Activated CD4-positive, alpha-beta T cell treated with anti-CD3 and anti-CD28 coated beads for 24 hours (primary cell): ENCODE data around the gene RPS19BP1.
A peak's percentile ranks its signal among the peaks of the same experiment; 100 is the strongest.

Experiments used
- DNase-seq, 2 donors: peaks; one replicate each; pipeline ENCODE4 v3.0.0-alpha.2; 2020; ENCODE audit warnings: low read depth in 2 of 2

RPS19BP1 gene, protein sequence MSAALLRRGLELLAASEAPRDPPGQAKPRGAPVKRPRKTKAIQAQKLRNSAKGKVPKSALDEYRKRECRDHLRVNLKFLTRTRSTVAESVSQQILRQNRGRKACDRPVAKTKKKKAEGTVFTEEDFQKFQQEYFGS

DNA sequence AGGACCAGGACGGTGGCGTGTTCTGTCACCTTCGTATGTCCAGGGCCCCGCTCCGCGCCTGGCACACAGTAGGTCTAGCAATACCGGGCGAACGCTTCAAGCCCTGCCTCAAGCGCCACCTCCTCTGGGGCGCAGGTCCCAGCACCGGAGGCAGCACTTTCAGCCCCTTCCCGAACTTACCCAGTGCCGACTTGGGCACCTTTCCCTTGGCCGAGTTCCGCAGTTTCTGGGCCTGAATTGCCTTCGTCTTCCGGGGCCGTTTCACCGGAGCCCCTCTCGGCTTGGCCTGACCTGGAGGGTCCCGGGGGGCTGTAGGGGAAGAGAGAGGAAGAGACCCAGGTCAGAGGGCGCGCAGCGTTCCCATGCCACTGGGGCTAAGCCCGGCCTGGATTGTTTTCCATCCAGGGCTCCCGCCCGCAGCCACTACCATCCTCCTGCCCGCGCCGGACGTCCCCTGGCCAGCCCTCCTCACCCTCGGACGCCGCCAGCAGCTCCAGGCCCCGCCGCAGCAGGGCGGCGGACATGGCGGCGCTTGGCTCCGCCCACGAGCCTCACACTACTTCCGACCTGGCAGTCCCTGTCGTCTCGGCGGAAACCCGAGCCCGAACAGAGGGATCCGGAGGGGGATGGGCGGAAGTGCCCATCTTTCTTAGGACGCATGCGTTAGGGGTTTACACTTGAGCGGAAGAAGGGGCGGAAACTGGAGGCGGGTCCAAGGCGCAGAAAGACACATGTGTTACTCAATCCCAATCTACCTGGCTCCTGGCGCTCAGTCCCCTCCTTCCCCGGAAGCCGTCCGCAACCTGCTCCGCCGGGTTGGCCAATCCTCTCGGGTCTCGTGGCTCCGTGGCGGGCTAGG lies at the start of gene RPS19BP1:
Gene RPS19BP1 (minus strand): TSS at position 534 of the 859 bp plus-strand sequence. CDS start 10 bp downstream, at position 524.
- DNase-seq, result peak; percentile 99

DNA sequence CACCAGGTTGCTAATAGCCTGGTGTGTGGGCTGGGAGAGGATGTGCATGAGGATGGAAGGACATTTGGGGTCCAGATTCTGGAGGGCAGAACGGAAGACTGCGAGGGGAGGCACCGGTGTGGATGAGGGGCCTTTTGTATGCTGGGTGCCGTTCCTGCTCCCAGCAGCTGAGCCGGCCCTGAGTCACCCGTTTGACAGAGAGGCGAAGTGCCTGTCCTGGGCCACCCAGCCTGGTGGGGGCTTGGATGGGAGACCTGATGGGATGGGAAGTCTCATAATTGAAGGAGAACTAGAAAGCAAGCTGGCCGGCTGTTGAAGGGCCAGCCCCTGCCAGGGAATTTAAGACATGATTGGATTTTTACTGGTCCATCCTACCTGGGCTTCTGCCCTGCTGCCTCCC lies 48.8 kb upstream of the RPS19BP1 start:
- no peak for DNase-seq

DNA sequence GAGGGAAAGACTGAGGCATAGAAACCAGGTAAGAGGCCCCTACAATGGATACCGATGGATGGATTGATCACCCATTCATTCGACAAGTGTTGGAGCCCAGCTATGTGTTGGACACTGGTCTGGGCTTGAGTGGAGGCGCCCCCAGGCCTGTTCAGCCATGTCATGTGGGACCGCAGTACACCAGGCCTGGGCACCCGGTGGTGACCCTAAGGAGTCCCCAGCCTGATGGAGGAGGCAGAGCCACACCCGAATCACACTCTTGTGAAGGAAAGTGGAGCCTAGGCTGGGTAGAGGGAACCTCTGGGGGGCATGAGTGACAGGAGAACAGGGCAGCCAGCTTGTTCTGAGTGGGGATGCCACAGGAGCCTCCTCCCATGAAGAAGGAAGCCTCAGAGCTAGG lies 48.2 kb upstream of the RPS19BP1 start:
- no peak for DNase-seq

DNA sequence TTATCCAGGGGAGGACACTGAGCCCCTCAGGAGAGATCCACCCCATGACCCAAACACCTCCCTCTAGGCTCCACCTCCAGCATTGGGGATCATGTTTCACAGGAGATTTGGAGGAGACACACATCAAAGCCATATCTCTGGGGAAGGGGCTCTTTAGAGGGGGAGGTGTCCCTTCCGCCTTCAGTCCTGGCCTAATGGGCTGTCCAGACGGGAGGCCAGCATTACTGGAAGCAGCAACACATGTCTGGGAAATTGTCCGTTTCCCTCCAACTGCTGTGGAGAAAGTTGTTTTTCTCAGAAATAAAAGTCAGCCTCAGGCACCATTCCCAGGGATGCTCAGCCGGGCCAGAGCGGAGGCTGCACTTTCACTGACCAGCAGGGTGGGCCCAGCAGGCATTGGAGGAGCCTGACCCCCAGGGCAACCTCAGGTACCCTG lies 47.5 kb upstream of the RPS19BP1 start:
- no peak for DNase-seq

DNA sequence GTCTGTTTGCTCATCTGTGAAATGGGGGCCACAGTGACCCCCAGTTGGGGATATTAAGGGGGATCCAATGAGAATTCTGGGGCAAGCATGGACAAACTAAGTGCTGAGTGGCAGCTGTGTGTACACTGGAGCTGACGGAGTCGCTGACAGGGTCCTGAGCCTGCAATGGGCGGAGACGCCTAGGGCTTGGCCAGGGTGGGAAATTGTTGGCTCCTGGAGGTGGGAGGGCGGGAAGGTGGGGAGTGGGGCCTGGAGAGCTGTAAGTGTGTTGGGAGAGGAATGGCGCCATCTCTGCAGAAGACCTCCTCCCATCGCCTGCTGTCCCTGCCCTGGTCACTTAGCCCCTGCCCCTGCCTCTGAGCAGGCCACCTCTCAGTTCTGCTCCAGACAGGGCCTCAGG lies 45.4 kb upstream of the RPS19BP1 start:
- no peak for DNase-seq

DNA sequence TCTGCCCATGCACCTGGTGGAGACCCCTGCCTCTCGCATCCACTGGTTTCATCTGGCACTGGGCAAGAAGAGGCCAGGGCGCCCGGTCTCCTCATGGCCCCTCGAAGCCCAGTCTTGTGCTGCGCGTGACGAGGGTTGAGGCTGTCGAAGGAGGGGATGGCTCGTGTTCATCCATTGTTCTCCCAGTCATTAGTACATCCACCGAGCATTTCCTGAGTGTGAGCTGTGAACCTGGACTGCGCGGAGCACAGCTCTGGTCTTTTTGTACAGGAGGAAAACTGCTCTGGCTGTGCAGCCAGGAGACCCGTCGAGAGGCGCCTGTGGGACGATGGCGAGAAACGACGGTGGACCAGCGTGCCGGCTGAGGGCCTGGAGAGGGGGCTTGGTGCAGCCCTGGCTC lies 44.8 kb upstream of the RPS19BP1 start:
- DNase-seq, result no peak

DNA sequence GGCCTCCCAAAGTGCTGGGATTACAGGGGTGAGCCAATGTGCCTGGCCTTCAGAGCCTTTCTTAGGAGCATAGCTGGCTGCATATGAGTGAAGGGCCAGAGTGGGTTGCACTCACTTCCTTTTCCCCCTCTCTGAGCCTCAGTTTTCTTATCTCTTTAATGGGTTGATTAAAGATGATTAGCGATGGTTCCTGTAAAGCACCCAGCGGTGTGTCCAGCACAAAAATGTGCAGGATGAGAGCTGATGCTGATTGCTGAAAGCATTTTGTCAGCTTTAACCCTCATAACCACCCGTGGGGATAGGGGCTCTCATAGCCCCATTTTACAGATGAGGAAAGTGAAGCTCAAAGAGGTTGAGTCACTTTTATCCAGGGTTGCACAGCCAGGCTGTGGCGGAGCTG lies 43.5 kb upstream of the RPS19BP1 start:
- DNase-seq, result no peak

DNA sequence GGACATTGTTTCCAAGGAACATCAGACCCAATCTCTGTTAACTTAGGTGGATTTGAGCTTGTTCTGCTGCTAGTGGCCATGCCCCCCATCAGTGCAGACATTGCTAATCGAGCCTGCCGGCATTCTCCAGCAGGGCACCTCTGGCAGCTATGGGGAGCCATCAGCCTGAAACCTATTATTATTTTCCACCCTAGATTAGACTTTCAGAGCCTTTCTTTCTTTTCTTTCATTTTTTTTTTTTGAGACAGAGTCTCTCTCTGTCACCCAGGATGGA lies 42.9 kb upstream of the RPS19BP1 start:
- DNase-seq, result no peak

DNA sequence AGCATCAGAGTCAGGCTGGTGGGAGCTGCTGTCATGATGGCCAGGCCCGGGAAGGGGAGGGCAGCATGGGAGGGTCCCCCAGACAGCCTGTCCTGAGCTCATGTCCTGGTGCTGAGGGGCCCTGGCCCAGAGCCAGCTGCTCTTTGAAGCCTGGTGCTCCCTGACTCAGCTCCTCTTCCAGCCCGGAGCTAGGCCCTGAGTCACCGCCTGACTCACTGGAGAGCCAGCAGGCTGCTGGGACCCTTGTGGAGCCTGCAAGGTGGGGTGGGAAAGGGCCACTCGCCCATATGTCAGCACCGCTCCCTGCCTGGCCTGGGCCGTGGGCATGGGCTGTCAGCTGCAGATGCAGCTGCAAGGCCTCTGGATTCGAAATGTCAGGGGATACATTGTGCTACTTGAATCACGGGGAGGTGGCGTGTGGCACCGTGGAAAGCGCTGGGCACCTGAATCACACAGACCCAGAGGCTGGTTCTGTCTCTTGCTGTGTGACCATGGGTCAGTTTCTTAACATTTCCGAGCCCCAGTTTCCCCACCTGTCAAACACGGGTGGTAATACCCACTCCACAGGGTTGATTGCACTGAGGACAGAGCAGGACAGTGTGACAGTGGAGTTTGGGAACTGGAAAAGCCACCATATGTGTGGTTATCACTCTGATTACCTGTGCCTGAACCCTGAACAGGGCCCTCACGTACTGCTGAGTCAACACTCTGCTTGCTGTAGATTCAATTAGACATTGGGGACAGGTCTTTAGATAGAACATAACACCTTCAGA lies 42.4 kb upstream of the RPS19BP1 start:
- no peak for DNase-seq

DNA sequence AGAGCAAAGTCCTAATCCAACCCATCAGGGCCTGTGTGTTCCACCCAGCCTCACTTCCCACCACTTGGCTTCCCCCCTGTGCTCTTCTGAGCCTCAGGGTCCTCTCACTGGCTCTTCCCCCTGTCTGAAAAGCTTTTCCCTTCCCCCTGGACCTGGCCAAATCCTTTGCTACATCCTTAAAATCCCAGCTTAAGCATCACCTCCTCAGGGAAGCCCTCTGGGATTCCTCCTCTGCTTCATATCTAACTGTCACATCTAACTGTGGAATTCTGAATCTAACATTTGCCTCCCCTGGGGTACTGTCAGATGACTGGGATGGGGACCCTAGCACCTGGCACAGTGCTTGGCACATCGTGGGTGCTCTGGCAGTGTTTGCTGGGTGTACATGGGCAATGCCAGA lies 39.0 kb upstream of the RPS19BP1 start:
- no peak for DNase-seq

DNA sequence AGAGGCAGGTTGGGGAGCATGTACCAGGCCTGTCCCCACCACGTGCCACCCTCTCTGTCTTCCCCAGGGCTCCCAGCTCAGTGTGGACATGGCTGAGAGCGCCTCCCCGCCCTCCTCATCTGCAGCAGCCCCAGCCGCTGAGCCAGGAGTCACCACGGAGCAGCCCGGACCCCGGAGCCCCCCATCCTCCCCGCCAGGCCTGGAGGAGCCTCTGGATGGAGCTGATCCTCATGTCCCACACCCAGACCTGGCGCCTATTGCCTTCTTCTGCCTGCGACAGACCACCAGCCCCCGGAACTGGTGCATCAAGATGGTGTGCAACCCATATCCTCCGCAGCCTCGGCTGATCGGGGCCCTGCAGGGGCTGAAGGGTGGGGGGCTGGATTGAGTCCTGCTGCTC lies 38.1 kb upstream of the RPS19BP1 start, which contains the start of gene CACNA1I:
Gene CACNA1I (plus strand): TSS at position 89 of the 400 bp plus-strand sequence. CDS start 0 bp downstream, at position 89.
- DNase-seq, result no peak

DNA sequence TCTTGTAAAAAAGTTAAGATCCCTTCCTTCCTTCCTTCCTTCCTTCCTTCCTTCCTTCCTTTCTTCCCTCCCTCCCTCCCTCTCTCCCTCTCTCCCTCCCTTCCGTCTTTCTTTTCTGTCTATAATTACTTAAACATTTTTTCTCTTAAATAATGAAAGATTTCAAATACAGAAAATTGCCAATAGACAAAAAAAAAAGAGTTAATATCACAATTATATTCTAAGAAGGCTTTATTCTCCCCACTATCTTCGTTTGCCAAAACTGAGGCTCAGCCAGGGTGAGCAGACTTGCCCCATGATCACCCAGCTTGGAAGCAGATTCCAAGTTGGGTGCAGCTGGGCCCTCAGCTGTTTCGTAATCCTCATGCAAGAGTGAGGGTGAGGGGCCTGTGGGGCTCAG lies 37.7 kb upstream of the RPS19BP1 start:
- DNase-seq, result no peak

DNA sequence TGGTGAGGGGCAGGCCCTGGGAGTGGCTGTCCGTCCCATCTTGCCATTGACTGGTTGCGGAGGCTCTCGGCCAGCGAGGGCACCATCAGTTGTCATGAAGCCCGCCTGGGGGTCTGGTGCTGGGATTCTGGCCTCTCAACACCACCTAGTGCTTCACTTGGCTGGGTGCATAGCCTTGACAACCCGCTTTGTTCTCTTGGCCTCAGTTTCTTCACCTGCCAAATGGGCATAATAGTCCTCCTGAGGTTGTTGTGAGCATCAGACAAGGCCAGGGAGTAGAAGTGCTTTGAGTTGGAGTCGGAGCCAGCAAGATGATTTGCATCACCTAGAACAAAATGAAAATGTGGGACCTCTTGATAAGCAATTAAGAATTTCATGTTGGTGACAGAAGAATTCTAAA lies 36.5 kb upstream of the RPS19BP1 start:
- DNase-seq, result no peak

DNA sequence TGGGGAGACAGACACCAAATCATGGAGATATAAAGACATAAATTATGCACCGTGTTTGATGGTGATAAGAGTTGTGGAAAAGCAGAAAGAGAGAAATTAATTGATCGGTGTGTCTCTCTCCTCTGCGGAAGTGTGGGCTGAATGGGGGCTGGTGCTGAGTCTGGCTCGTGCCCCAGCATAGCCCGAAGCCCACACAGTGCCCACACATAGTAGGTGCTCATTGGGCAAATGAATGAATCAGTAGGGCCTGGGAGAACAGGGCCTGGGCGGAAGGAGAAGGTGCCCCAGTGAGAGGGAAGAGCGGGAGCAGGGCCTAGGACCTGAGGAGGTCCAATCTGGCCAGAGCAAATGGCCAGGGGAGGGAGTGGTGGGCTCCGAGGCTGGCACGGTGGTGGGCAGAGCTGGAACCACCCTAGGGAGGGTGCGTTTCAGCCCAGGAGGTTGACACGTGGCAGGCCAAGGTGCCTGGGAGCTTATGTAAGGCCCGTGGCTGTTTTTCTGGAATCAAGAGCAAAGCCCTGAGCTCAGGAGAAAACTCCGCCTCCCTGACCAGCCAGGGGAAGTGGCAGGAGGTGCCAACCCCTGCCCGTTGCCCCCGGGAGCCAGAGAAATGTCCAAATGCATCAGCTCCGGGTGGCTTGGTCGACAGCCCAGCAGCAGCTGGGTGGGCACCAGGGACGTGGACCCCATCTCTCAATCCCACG lies 35.9 kb upstream of the RPS19BP1 start:
- no peak for DNase-seq

DNA sequence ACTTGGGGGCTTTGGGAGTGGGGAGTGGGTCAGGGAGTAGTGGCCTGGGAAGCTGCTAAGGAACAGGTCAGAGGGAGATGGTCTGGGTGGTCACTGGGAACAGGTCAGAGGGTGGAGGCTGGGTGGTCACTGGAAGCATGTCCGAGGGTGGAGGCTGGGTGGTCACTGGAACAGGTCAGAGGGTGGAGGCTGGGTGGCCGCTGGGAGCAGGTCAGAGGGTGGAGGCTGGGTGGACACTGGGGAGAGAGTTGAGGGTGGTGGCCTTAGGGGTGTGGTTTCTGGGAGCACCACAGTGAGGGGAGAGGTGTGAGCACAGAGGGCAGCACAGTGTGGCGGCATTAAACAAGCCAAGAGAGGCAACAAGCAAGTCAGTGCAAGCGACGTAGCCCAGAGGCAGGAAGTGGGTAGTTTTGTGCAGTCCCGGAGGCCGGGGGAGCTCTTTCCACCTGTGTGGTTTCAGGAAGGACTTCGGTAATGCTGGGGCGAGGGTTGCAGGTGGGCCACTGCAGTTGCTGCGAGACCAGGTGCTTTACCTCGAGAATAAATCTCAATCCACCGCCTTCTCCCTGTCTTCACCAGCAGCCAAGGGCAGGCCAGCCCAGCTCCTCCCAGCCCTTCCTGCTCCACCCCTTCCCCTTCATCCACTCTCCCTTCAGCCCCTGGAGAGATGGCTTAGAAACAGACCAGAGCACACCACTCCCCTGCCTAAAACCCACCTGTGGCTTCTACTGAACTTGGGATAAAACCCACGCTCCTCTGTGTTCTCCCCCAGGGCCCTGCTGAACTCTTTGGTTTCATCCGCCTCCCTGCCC lies 34.8 kb upstream of the RPS19BP1 start:
- peak; percentile 14 to 20 for DNase-seq

DNA sequence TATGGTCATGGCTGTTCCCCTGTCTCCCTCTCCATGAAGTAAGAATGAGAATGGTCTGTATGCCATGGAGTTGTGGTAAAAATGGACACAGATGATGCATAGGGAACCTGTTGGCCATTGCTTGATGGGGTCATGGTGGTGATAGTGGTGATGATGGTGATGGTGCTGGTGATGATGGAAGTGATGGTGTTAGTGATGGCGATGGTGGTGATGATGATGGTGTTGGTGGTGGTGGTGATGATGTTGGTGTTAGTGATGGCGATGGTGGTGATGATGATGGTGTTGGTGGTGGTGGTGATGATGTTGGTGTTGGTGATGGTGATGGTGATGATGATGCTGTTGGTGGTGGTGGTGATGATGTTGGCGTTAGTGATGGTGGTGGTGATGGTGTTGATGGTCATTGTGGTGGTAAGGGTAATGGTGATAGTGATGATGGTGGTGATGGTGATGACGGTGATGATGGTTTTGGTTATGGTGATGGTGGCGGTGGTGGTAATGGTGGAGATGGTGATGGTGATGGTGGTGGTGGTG lies 32.9 kb upstream of the RPS19BP1 start:
- DNase-seq, result no peak

DNA sequence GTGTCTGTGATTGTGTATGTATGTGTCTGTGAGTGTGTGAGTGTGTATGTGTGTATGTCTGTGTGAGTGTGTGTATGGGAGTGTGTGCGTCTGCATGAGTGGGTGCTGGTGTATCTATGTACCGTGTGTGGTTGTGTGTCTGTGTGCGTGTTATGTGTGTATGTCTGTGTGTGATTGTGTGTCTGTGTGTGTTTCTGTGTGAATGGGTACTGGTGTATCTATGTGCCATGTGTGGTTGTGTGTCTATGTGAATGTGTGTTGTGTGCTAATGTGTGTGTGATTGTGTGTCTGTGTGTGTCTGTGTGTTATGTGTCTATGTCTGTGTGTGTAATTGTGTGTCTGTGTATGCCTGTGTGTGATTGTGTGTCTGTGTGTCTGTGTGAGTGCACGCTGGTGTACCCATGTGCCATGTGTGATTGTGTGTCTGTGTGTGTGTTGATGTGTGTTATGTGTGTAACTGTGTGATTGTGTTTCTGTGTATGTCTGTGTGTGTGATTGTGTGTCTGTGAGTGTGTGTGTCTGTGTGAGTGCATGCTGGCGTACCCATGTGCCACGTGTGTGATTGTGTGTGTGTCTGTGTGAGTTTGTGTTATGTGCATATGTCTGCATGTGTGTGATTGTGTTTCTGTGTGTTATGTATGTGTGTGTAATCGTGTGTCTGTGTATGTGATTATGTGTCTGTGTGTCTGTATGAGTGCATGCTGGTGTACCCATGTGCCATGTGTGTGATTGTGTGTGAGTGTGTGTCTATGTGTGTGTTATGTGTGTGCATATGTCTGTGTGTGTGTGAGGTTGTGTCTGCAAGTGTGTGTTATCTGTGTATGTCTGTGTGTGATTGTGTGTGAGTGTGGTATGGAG lies 31.3 kb upstream of the RPS19BP1 start:
- DNase-seq, result no peak

DNA sequence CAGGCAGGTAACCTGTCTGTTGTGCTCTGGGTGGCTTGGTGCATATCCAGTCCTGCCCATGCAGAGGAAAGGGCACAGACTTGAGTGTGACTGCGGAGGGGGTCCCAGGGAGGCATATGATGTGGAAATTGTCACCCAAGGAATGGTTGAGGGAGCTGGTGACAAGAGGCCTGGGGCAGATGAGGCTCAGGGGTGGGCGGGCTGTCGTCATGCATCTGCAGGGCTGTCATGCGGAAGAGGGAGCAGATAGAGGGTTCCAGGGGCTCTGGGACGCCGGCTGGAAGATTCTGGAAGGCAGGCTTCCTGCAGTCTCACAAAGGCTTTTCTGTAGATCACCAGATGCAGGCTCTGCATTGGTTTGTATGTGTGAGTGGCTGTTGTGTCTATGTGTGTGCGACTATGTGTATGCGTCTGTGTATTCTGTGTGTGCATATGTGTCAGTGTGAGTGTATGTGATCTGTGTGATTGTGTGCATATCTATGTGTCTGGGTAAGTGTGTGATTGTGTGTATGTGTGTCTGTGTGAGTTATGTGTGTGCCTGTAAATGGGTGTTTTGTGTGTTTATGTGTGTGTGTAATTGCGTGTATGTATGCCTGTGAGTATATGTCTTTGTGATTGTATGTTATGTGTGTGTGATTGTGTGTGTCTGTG lies 30.4 kb upstream of the RPS19BP1 start:
- DNase-seq, result no peak

DNA sequence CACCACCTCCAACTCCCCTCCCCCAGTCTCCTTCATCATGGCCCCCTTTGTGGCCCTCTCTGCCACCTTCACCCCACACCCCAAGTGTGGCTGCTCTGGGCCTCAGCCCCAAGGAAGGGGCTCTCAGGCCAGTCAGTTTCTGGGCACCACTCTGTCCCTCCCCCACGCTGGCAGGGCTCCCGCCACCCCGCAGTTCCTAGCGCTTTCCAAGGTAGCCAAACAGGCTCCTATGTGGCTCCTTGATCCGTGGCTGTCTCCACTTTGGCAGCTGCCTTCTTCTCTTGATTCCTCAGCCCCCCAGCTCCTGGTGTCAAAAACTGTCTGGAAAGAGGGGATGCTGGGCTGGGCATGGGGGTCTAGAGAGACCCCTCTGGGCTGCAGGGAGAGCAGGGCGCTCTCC lies 27.6 kb upstream of the RPS19BP1 start:
- DNase-seq, result no peak
